ENCODE measurements around the gene HP.
"Not testable (repeated sequence)": the region's sequence is repeated elsewhere in the genome, so short reads cannot be mapped to it uniquely, and the experiment has no call there.

HP gene

GRCh38 chr16:72054254-72054847 is at the start of gene HP:
Gene HP (plus strand): TSS chr16:72054505. CDS start chr16:72054653, 148 bp downstream.
- DNase-seq (ENCODE audit: low read depth), result not testable (repeated sequence)

- not testable (repeated sequence) for DNase-seq (ENCODE audit: low read depth)
Measured at GRCh38 chr16:72008065-72008423, 46.3 kb upstream of the HP start.

- DNase-seq (ENCODE audit: low read depth), result peak; percentile 89
Measured at GRCh38 chr16:72008424-72009216, 45.7 kb upstream of the HP start, which contains the start of gene DHODH. Gene DHODH (plus strand): TSS chr16:72008744. CDS start chr16:72008765, 21 bp downstream.

GRCh38 chr16:72009779-72010178 is 44.5 kb upstream of the HP start:
- no peak for DNase-seq (ENCODE audit: low read depth)

GRCh38 chr16:72012607-72013006 is 41.7 kb upstream of the HP start:
- no peak for DNase-seq (ENCODE audit: low read depth)

GRCh38 chr16:72013389-72013788 is 40.9 kb upstream of the HP start:
- DNase-seq (ENCODE audit: low read depth), result no peak

- no peak for DNase-seq (ENCODE audit: low read depth)
Measured at GRCh38 chr16:72013888-72014581, 40.3 kb upstream of the HP start.

GRCh38 chr16:72014675-72015074 is 39.6 kb upstream of the HP start:
- DNase-seq (ENCODE audit: low read depth), result no peak

GRCh38 chr16:72015124-72015523 is 39.2 kb upstream of the HP start:
- DNase-seq (ENCODE audit: low read depth), result no peak

- no peak for DNase-seq (ENCODE audit: low read depth)
Measured at GRCh38 chr16:72018470-72018869, 35.8 kb upstream of the HP start.

- DNase-seq (ENCODE audit: low read depth), result no peak
Measured at GRCh38 chr16:72021043-72021442, 33.3 kb upstream of the HP start.

GRCh38 chr16:72022127-72022526 is 32.2 kb upstream of the HP start:
- DNase-seq (ENCODE audit: low read depth), result no peak

- no peak for DNase-seq (ENCODE audit: low read depth)
Measured at GRCh38 chr16:72023962-72024361, 30.3 kb upstream of the HP start.

GRCh38 chr16:72024862-72025382 is 29.4 kb upstream of the HP start:
- DNase-seq (ENCODE audit: low read depth), result no peak

GRCh38 chr16:72025404-72026114 is 28.7 kb upstream of the HP start:
- no peak for DNase-seq (ENCODE audit: low read depth)

- DNase-seq (ENCODE audit: low read depth), result no peak
Measured at GRCh38 chr16:72027669-72028378, 26.5 kb upstream of the HP start.

- no peak for DNase-seq (ENCODE audit: low read depth)
Measured at GRCh38 chr16:72029567-72030271, 24.6 kb upstream of the HP start.

- no peak for DNase-seq (ENCODE audit: low read depth)
Measured at GRCh38 chr16:72033437-72033836, 20.9 kb upstream of the HP start.

GRCh38 chr16:72036098-72036497 is 18.2 kb upstream of the HP start:
- DNase-seq (ENCODE audit: low read depth), result no peak

- no peak for DNase-seq (ENCODE audit: low read depth)
Measured at GRCh38 chr16:72042157-72042660, 12.1 kb upstream of the HP start.

GRCh38 chr16:72043058-72043457 is 11.2 kb upstream of the HP start:
- no peak for DNase-seq (ENCODE audit: low read depth)

Measured in non-pigmented ciliary epithelial cell (primary cell).